ENCODE measurements around the gene EGF.

Gene EGF

GRCh38 chr4:109962401-109962800 lies 49.7 kb downstream of the EGF start:
- no peak overlapping the region for H3K27ac ChIP-seq (ENCODE audit: extremely low read depth, low read depth, low read length)
- POLR2A ChIA-PET, result no interaction called here
- CTCF ChIA-PET, result no interaction called here

GRCh38 chr4:109966891-109967481 lies 54.3 kb downstream of the EGF start:
- H3K27ac ChIP-seq (ENCODE audit: extremely low read depth, low read depth, low read length), result no peak overlapping the region
- no peaks in the 10 kb centered on the region for H3K4me1 ChIP-seq (ENCODE audit: control insufficient read depth, insufficient read depth, low read length)
- ChIA-PET CTCF (no interaction called here), POLR2A (no interaction called here)
- H3K4me3 ChIP-seq (ENCODE audit: low read depth, low read length), result no peak overlapping the region
- no peaks in the 10 kb centered on the region for H3K9me3 ChIP-seq (ENCODE audit: control insufficient read depth, insufficient read depth, low read depth, low read length)
- no peaks in the 10 kb centered on the region for H3K36me3 ChIP-seq (ENCODE audit: control insufficient read depth in 2 of 2, insufficient read depth in 1 of 2, low read length in 2 of 2)
- TF ChIP-seq EGR2 (tag by site-specific recombination; IDR thresholded peaks at IDR 0.05; ENCODE audit: low read depth), result no peak
- no peak for TF ChIP-seq CTCF (tag by site-specific recombination; IDR thresholded peaks at IDR 0.05)
- no peak for TF ChIP-seq ZNF544 (tag by site-specific recombination; IDR thresholded peaks at IDR 0.05)
- TF ChIP-seq GFI1B (tag by site-specific recombination; IDR thresholded peaks at IDR 0.05), result no peak
- TF ChIP-seq MEIS1 (CRISPR knock-in tag; IDR thresholded peaks at IDR 0.05; ENCODE audit: borderline replicate concordance), result no peak
- no peak for TF ChIP-seq ZNF76 (tag by site-specific recombination; IDR thresholded peaks at IDR 0.05; ENCODE audit: borderline replicate concordance, low read depth)
- TF ChIP-seq ZNF404 (tag by site-specific recombination; IDR thresholded peaks at IDR 0.05), result no peak
- no peak for TF ChIP-seq ZNF221 (tag by site-specific recombination; IDR thresholded peaks at IDR 0.05; ENCODE audit: borderline replicate concordance)
- TF ChIP-seq ZNF692 (tag by site-specific recombination; IDR thresholded peaks at IDR 0.05), result no peak
- TF ChIP-seq ZNF341 (tag by site-specific recombination; IDR thresholded peaks at IDR 0.05; ENCODE audit: low read depth), result no peak
- TF ChIP-seq ZBTB6 (tag by site-specific recombination; IDR thresholded peaks at IDR 0.05), result no peak

More at GRCh38 chr4:109962401-109962800, 49.7 kb downstream of the EGF start:
- Histone ChIP-seq H3K4me1 (ENCODE audit: control insufficient read depth, insufficient read depth, low read length) (no peaks in the 10 kb centered on the region), H3K9me3 (ENCODE audit: control insufficient read depth, insufficient read depth, low read depth, low read length) (no peaks in the 10 kb centered on the region), H3K36me3 (ENCODE audit: control insufficient read depth in 2 of 2, insufficient read depth in 1 of 2, low read length in 2 of 2) (no peaks in the 10 kb centered on the region), H3K4me3 (ENCODE audit: low read depth, low read length) (no peak overlapping the region)
- no peak for TF ChIP-seq ZNF692 (tag by site-specific recombination; IDR thresholded peaks at IDR 0.05)
- no peak for TF ChIP-seq ELK4 (IDR thresholded peaks at IDR 0.05; ENCODE audit: borderline replicate concordance, low read depth, low read length)
- no peak for TF ChIP-seq ZNF155 (tag by site-specific recombination; IDR thresholded peaks at IDR 0.05)
- TF ChIP-seq PRDM1 (tag by site-specific recombination; IDR thresholded peaks at IDR 0.05), result no peak
- no peak for TF ChIP-seq ZNF211 (tag by site-specific recombination; IDR thresholded peaks at IDR 0.05; ENCODE audit: low read depth)
- TF ChIP-seq KLF10 (tag by site-specific recombination; IDR thresholded peaks at IDR 0.05), result no peak
- TF ChIP-seq ZNF202 (tag by site-specific recombination; IDR thresholded peaks at IDR 0.05; ENCODE audit: borderline replicate concordance), result no peak
- TF ChIP-seq ATF2 (tag by site-specific recombination; IDR thresholded peaks at IDR 0.05; ENCODE audit: low read depth), result no peak
- no peak for TF ChIP-seq ZNF585B (tag by site-specific recombination; IDR thresholded peaks at IDR 0.05)
- no peak for TF ChIP-seq ZNF248 (tag by site-specific recombination; IDR thresholded peaks at IDR 0.05)
- TF ChIP-seq ZFHX2 (tag by site-specific recombination; conservative IDR thresholded peaks at IDR 0.05), result no peak
- TF ChIP-seq ZNF391 (tag by site-specific recombination; IDR thresholded peaks at IDR 0.05; ENCODE audit: borderline replicate concordance, low read depth), result no peak
- no peak for TF ChIP-seq ZBTB26 (tag by site-specific recombination; optimal IDR thresholded peaks at IDR 0.05)
- no peak for TF ChIP-seq TCF7L2 (IDR thresholded peaks at IDR 0.05; ENCODE audit: borderline replicate concordance, low read depth, low read length)
- no peak for TF ChIP-seq ZNF169 (tag by site-specific recombination; IDR thresholded peaks at IDR 0.05)
- TF ChIP-seq ZNF114 (tag by site-specific recombination; IDR thresholded peaks at IDR 0.05), result no peak
